ENCODE data around the gene DNAJC11.

The DNAJC11 gene

GRCh38 chr1:6596886-6597776 lies 104.5 kb downstream of the DNAJC11 start:
- no peak for DNase-seq

- no peak for DNase-seq
These were observed 105.3 kb downstream of the DNAJC11 start for GRCh38 chr1:6596351-6596750.

GRCh38 chr1:6594977-6595740 lies 106.5 kb downstream of the DNAJC11 start:
- no peak for DNase-seq

GRCh38 chr1:6593810-6594209 lies 107.8 kb downstream of the DNAJC11 start:
- no peak for DNase-seq

GRCh38 chr1:6592865-6593593 lies 108.6 kb downstream of the DNAJC11 start:
- no peak for DNase-seq

GRCh38 chr1:6592441-6592840 lies 109.2 kb downstream of the DNAJC11 start:
- DNase-seq = no peak

- DNase-seq = no peak
These were observed 110.0 kb downstream of the DNAJC11 start for GRCh38 chr1:6591644-6592043.

GRCh38 chr1:6591222-6591621 lies 110.4 kb downstream of the DNAJC11 start:
- DNase-seq = peak; percentile 25 to 50

GRCh38 chr1:6590046-6590445 lies 111.6 kb downstream of the DNAJC11 start:
- DNase-seq = no peak

GRCh38 chr1:6588893-6589520 lies 112.6 kb downstream of the DNAJC11 start:
- no peak for DNase-seq

- DNase-seq = no peak
These were observed 113.3 kb downstream of the DNAJC11 start for GRCh38 chr1:6588128-6588892.

- no peak for DNase-seq
These were observed 114.2 kb downstream of the DNAJC11 start for GRCh38 chr1:6587261-6588005.

- no peak for DNase-seq
These were observed 115.2 kb downstream of the DNAJC11 start for GRCh38 chr1:6586404-6586816.

GRCh38 chr1:6585841-6586240 lies 115.8 kb downstream of the DNAJC11 start:
- DNase-seq = no peak

- DNase-seq = no peak
These were observed 116.4 kb downstream of the DNAJC11 start for GRCh38 chr1:6585081-6585722.
